Nucleus accumbens (tissue), 56 donors: ENCODE data around the gene LRRC73.
A peak's percentile ranks its signal among the peaks of the same experiment; 100 is the strongest.
"Not testable (repeated sequence)": the region's sequence is repeated elsewhere in the genome, so short reads cannot be mapped to it uniquely, and the experiment has no call there.

Experiments used
- DNase-seq, 56 donors: peaks; one replicate each; lab custom pipeline; 2025; lab: John Stamatoyannopoulos, UW

The LRRC73 gene

GRCh38 chr6:43511824-43512415 lies 1.8 kb upstream of the LRRC73 start:
- peak in 1 of 56 donors; percentile 20 for DNase-seq

GRCh38 chr6:43510827-43511163 lies 649 bp upstream of the LRRC73 start:
- peak in 1 of 56 donors; percentile 48 for DNase-seq

DNA sequence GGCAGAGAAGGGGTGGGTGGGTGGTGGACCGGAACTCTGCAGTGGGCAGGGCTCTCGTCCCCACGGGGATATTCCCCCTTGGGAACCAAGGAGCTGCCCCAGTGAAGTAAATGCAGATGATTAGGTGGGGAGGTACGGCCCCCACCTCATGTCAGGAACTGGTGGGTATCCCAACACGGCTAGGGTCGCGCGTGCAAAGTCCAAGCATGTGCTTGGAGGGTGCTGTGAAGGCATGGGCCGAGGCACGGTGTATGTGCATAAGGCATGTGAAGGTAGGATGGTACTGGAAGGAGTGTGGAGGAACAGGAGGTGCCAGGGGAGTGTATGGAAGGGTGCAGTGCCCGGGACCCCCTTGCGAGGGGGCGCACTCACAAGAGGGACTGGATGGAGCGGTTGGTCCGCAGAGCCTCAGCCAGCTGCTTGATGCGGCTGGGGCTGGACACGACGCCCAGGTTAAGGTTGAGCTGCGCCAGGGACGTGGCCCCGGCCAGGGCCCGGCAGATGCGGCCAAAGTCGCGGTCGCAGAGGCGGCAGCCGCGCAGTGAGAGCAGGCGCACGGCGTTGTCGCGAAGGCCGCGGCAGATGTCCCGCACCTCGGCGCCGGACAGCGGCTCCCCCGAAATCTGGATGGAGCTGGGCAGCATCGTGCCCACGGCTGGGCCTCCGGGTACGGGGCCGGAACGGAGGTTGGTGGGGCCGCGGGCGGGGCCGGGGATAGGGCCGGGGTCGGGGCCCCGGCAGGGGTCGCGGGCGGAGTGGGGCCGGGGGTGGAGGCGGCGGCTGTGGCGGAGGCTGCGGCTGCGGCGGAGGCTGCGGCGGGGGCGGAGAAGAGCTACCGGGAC lies 783 bp downstream of the LRRC73 start:
- DNase-seq, result no peak

GRCh38 chr6:43508481-43509141 lies 1.5 kb downstream of the LRRC73 start:
- no peak for DNase-seq

DNA sequence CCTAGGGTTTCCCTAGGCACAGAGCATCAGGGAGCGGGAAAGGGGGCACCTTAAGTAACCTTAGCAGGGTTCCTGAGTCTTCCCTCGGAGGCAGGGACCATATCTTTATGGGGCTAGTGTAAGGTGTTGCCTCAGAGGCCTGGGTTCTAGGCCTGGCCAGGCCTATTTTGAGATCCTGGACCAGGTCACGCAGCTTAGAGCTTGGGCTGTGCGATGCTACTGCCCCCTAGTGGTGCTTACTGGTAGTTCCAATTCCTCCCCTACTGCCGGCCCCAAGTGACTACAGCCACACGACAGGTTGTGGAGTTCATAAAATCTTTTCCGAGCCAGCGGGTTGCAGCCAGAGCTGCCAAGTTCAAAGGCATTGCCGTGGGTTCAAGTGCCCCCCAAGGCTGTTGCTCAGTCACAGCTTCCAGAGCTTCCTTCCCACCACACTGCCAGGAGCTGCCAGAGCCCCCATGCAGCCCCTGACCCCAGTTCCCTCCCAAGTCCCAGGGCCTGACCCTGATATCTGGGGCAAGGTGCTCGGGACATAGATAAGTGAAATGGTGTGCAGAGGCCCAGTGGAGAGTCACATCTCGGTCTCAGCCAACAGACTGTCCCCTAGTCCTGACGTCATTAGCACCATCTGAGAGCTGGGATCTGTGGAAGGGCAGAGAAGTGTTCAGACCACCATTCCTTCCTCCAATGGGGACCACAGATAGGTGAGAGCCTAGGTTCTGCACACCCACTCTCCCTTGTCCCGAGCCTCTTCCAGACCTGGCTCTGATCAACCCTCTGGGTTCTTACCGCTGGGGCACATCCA lies 3.3 kb downstream of the LRRC73 start:
- DNase-seq, result peak in 50 of 56 donors; percentile 25 to 90 (median 64)

GRCh38 chr6:43506171-43506570 lies 4.0 kb downstream of the LRRC73 start:
- no peak for DNase-seq

- DNase-seq, result no peak
Observed at GRCh38 chr6:43505718-43506117, 4.4 kb downstream of the LRRC73 start.

DNA sequence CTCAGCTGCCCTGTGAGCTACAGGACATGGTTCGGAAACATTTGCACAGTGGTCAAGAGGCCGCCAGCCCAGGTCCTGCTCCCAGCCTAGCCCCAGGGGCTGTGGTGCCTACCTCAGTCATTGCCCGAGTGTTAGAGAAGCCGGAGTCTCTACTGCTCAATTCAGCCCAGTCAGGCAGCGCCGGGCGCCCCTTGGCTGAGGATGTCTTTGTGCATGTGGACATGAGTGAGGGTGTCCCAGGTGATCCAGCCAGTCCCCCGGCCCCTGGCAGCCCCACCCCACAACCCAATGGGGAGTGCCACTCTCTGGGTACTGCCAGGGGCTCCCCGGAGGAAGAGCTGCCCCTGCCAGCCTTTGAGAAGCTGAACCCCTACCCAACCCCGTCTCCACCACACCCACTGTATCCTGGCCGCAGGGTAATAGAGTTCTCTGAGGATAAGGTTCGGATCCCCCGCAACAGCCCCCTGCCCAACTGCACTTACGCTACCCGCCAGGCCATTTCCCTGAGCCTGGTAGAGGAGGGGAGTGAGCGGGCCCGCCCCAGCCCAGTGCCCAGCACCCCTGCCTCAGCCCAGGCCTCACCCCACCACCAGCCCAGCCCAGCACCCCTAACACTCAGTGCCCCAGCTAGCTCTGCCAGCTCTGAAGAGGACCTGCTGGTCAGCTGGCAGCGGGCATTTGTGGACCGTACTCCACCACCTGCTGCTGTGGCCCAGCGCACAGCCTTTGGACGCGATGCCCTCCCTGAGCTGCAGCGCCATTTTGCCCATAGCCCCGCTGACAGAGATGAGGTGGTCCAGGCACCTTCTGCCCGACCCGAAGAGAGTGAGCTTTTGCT lies 5.2 kb downstream of the LRRC73 start:
- no peak for DNase-seq

GRCh38 chr6:43503443-43503842 lies 6.7 kb downstream of the LRRC73 start:
- no peak for DNase-seq

DNA sequence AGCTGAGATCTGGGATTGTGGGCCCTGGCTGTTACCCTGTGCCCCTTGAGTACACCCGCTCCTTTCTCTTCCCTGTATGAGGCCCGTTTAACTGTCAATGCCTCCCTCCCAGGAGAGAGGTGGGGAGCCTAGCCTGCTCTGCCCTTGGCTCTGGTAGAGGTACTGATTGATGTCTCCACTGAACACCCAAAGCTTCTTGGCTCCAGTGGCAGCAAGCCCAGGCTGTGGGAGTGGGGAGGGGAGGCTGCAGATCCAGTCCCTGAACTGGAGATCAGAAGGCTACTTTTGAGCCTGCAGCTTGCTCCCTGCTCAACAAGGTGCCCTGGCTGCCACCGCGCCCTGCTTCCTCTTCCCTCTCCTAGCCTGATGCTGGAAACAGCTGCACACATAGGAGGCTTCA lies 7.5 kb downstream of the LRRC73 start:
- DNase-seq, result no peak

GRCh38 chr6:43500921-43501320 lies 9.2 kb downstream of the LRRC73 start:
- DNase-seq, result no peak

DNA sequence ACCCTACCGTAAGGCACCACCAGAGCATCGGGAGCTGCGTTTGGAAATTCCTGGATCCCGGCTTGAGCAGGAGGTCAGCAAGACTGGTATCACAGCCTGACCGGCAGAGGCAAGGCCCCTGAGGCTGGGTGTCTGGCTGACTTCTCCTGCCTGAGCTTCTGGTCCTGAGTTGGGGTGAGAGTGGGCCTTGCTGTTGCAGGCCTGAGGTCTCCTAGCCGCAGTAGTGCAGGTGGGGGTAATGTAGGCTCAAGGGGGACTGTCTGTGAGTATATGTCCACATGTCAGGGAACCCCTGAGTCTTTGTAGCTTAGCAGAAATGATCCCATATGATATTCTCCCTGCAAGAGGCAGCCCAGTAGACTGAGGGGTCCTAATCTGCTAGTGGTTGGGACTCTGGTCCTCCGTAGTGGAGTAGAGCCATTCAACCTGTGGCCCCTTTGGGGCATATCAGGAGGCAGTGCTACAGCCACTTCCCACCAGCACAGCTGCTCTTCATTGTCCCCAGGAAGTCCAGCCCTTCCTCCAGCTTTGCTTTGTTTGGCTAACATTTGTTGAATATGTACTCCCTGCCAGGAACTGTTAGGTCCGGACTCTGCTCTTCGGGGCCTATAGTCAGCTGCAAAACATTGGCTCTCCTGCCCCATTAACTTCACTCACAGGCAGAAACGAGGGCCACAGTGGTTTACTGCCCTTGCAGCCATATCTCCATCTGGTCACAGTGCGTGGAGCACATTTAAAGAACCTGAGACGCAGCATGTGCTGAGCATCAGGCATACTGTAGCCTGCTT lies 10.9 kb downstream of the LRRC73 start:
- no peak for DNase-seq

DNA sequence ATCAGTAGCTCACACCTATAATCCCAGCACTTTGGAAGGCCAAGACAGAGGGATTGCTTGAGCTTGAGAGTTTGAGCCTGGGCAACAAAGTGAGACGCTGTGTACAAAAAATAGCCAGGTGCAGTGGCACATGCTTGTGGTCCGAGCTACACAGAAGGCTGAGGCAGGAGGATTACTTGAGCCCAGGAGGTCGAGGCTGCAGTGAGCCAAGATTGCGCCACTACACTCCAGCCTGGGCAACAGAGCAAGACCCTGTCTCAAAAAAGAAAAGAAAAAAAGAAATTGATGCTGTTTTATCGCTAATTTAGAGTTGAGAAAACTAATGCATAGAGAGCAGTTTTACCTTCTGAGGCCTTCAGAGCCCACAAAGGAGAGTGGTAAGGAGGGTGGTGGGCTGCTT lies 11.9 kb downstream of the LRRC73 start:
- DNase-seq, result not testable (repeated sequence)

GRCh38 chr6:43497689-43498088 lies 12.5 kb downstream of the LRRC73 start:
- DNase-seq, result no peak

DNA sequence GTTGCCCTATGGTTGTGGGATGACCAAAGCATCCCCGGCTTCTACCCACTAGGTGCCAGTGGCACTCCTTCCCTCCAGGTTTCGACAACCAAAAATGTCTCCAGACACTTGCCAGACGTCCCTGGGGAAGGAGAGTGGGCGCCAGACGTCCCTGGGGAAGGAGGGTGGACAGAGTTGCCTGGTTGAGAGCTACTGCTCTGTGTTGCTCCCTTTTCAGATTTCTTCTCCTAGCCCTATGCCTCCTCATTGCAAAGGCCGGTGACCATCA lies 13.1 kb downstream of the LRRC73 start:
- no peak for DNase-seq

DNA sequence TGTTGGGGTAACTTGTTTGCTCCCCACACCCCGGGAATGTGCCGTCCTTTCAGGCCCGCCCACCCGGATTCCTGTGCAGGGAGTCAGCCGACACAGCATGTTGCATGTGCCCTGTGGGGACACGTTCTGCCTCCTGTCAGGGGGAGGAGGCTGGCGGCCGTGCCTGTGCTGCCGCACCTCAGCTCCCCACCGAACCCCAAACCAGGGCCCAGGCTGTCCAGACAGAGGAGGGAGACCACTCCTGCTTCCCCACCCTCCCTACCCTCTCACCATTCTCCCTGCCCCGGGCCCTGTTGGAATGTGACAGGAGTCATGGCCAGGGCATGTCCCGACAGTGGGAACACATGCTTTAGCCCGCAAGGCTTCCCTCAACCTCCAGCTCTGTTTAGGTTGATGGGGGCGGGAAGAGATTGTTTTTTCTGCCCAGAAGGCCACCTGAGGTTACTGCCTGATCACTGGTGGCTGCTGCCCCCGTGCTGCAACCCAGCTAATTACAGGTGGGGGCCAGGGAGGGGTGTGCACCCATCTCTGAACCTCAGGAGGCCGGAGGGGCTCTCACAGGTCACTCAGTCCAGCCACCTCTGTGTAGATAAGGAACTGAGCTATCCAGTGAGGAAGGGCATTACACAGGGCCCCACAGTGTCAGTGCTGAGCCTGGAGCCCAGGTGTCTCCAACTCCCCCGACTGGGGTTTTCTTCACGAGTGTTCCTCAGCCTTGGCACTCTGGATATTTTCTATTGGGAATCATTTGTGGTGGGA lies 13.6 kb downstream of the LRRC73 start:
- peak in 16 of 56 donors; percentile 14 to 55 (median 23) for DNase-seq

DNA sequence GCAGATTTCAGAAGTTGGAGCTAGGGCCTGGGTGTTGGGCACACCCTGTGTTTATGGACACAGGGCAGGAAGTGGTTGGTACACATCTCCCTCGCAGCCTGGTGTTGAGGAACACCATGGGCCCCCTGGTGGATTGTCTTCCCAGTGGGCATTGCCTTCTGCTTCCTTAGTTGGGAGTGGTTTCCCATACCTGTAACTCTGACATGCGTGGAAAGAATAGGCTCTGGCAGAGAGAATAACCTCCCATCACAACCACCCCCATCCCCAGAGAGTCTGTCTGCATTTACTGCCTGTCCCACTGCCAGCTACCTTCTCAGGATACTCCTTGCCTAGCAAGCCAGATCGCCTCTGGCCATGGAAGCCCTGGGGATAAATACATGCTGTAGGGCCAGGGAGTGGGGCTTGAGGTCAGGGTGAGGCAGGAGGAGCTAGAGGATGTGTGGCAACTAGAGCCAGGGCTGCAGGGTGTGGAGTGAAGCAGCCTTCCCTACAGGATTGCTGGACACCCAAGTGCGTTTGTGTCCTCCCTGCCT lies 14.7 kb downstream of the LRRC73 start:
- DNase-seq, result no peak

DNA sequence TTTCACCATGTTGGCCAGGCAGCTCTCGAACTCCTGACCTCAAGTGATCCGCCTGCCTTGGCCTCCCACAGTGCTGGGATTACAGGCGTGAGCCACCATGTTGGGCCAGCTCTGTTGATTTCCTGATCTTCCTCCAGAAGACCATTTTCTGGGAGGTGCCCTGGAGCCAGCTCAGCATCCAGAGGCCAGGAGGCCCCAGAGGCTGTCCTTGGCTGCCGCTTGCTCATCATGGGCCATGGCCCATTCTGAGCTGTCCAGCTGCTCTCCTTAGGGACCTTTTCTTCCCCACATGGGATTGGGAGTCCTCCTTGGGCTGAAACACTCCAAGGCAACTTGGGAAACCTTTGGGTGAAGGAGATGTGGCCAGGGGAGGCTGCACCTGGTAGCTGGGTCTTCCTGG lies 15.4 kb downstream of the LRRC73 start:
- DNase-seq, result no peak
